Astrocyte (in vitro differentiated cells and primary cell): ENCODE measurements around the gene CHAF1A. TPM values are rescaled to one million over a fixed set of nuclear protein-coding genes. Genes with fewer than 3 reads are reported as not detected.
A peak's percentile ranks its signal among the peaks of the same experiment; 100 is the strongest.

Experiments
- DNase-seq: peaks from one replicate; pipeline ENCODE4 v3.0.0-alpha.2; 2010; ENCODE audit warnings: low read depth
- FAIRE-seq: peaks from 2 replicates; lab custom pipeline; 2011; peaks lifted over from hg19 to GRCh38; lab: Jason Lieb, UNC
- H2AFZ ChIP-seq: 2 replicates; pipeline ENCODE4 v1.6.0; 2012; ENCODE audit warnings: low read depth, low read length, inconsistent platforms
- H3K27ac ChIP-seq: 2 replicates; pipeline ENCODE4 v1.5.1; 2011; ENCODE audit warnings: low read depth, low read length, inconsistent platforms
- H3K27me3 ChIP-seq: 2 replicates; pipeline ENCODE4 v1.6.0; 2011; ENCODE audit warnings: low read length, inconsistent platforms; ENCODE audit not compliant: insufficient read depth
- H3K36me3 ChIP-seq: 2 replicates; pipeline ENCODE4 v1.5.1; 2011; ENCODE audit warnings: low read length, inconsistent platforms; ENCODE audit not compliant: insufficient read depth
- H3K4me1 ChIP-seq: 2 replicates; pipeline ENCODE4 v1.5.1; 2011; ENCODE audit warnings: low read length, inconsistent platforms; ENCODE audit not compliant: insufficient read depth
- H3K4me2 ChIP-seq: 2 replicates; pipeline ENCODE4 v1.6.0; 2012; ENCODE audit warnings: low read length, inconsistent platforms
- H3K4me3 ChIP-seq: 2 replicates; pipeline ENCODE4 v1.5.1; 2011; ENCODE audit warnings: low read depth, mild to moderate bottlenecking, low read length, inconsistent platforms; ENCODE audit not compliant: insufficient read depth
- H3K79me2 ChIP-seq: 2 replicates; pipeline ENCODE4 v1.6.0; 2012; ENCODE audit warnings: mild to moderate bottlenecking, low read length, inconsistent platforms; ENCODE audit not compliant: insufficient read depth
- H3K9ac ChIP-seq: 2 replicates; pipeline ENCODE4 v1.6.0; 2012; ENCODE audit warnings: mild to moderate bottlenecking, low read length, inconsistent platforms
- H3K9me3 ChIP-seq: 2 replicates; pipeline ENCODE4 v1.5.1; 2012; ENCODE audit warnings: low read depth, mild to moderate bottlenecking, low read length, inconsistent platforms; ENCODE audit not compliant: insufficient read depth
- H4K20me1 ChIP-seq: 2 replicates; pipeline ENCODE4 v1.6.0; 2012; ENCODE audit warnings: low read length, inconsistent platforms; ENCODE audit not compliant: insufficient read depth
- H3K27ac Mint-ChIP-seq: one replicate; pipeline ENCODE4 v1.8.0; 2021; ENCODE audit warnings: mild to moderate bottlenecking, mixed read lengths; ENCODE audit not compliant: unreplicated experiment
- H3K27me3 Mint-ChIP-seq: one replicate; pipeline ENCODE4 v1.8.0; 2021; ENCODE audit warnings: low read depth, mixed read lengths; ENCODE audit not compliant: unreplicated experiment
- H3K36me3 Mint-ChIP-seq: one replicate; pipeline ENCODE4 v1.8.0; 2021; ENCODE audit warnings: low read depth, mixed read lengths; ENCODE audit not compliant: unreplicated experiment
- H3K4me1 Mint-ChIP-seq: one replicate; pipeline ENCODE4 v1.8.0; 2021; ENCODE audit warnings: low read depth, mixed read lengths; ENCODE audit not compliant: unreplicated experiment
- H3K4me3 Mint-ChIP-seq: one replicate; pipeline ENCODE4 v1.8.0; 2021; ENCODE audit warnings: mild to moderate bottlenecking, moderate library complexity, mixed read lengths; ENCODE audit not compliant: unreplicated experiment
- H3K9me3 Mint-ChIP-seq: one replicate; pipeline ENCODE4 v1.8.0; 2021; ENCODE audit warnings: mild to moderate bottlenecking, mixed read lengths; ENCODE audit not compliant: unreplicated experiment
- CTCF ChIP-seq: IDR thresholded peaks from 2 replicates; pipeline ENCODE4 v1.5.1; 2011; ENCODE audit warnings: low read depth, mild to moderate bottlenecking, inconsistent platforms, low read length, moderate library complexity; ENCODE audit not compliant: insufficient read depth
- EZH2 ChIP-seq: IDR thresholded peaks from 2 replicates; pipeline ENCODE4 v1.6.1; 2012; ENCODE audit warnings: mild to moderate bottlenecking, low read length, inconsistent platforms; ENCODE audit not compliant: insufficient read depth
- total RNA-seq: library from RNA; stranded (reverse); gene quantifications from 2 replicates; pipeline ENCODE4 v1.2.1, GENCODE V29; 2021

The CHAF1A gene
- total RNA-seq, 1 donor from 2014 or later: 8.5 TPM

- no peak overlapping the region for H3K4me3 ChIP-seq
- H3K9me3 ChIP-seq: no peaks in the 10 kb centered on the region
- H3K9me3 Mint-ChIP-seq: no peaks in the 10 kb centered on the region
- H3K36me3 ChIP-seq: peaks cover 10% of the 10 kb centered on the region
- no peak overlapping the region for H2AFZ ChIP-seq
- peaks cover 21% of the 10 kb centered on the region for H3K4me1 ChIP-seq
- no peak overlapping the region for H3K9ac ChIP-seq
- no peaks in the 10 kb centered on the region for H3K27me3 ChIP-seq
- no peak overlapping the region for H3K4me2 ChIP-seq
- peaks cover 9% of the 10 kb centered on the region for H3K36me3 Mint-ChIP-seq
- no peak for TF ChIP-seq EZH2
- no peak for TF ChIP-seq CTCF
- no peak overlapping the region for H3K27ac Mint-ChIP-seq
- peaks cover 15% of the 10 kb centered on the region for H3K4me1 Mint-ChIP-seq
- H3K27ac ChIP-seq: no peak overlapping the region
- FAIRE-seq (no peak), DNase-seq (no peak)
- peaks cover 41% of the 10 kb centered on the region for H4K20me1 ChIP-seq
- H3K79me2 ChIP-seq: peaks cover 37% of the 10 kb centered on the region
- no peak overlapping the region for H3K4me3 Mint-ChIP-seq
- no peaks in the 10 kb centered on the region for H3K27me3 Mint-ChIP-seq
These were observed 51.1 kb downstream of the CHAF1A start for GRCh38 chr19:4453232-4454179.

DNA sequence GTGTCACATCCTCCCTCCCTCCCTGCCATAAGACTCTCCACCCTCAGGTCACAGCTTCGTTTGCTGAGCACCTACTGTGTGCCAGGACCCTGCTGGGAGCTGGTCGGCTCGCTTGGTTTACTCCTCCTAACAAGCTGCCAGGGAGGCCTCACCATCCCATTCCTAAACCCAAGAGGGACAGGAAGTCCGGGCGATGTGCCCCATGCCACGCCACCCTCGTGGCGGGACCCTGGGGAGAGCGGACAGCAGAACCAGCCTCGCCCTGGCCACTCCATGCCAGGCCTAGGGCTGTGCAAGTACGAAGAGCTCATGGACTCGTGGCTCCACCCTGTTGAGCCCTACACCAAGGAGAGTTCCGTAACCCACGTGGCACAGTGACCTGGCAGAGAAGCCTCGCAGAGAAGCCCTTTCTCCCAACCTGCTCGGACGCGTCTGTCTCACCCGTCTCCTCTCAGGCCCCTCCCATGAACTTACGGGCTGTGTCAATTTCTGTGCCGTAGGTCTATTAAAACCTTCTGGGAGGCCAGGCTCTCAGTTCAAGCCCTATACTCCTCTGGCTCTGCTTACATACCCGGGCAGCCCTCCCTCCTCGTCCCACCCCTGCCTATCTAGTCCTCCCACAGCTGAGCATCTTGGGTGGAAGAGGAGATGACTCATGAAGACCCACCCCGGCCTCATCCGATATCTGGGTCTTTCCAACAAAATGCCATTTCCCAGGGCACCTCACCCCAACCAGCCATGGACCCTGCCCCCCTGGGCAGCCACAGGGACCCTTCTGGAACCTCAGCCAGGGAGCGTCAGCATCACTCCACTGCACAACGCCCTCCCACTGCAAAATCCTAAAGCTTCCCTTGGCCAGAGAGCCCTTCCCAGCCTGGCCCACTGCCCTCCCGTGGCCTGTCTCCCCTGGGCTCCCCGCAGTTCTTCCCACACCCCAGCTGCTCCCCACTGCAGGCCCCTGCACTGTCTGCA is 52.6 kb downstream of the CHAF1A start:
- DNase-seq (no peak), FAIRE-seq (no peak)
- no peak for TF ChIP-seq CTCF
- TF ChIP-seq EZH2: no peak
- H3K4me1 Mint-ChIP-seq: peaks cover 15% of the 10 kb centered on the region
- H3K36me3 Mint-ChIP-seq: peaks cover 2% of the 10 kb centered on the region
- peak overlapping the region; percentile 98 for H3K4me2 ChIP-seq
- H3K79me2 ChIP-seq: peaks cover 33% of the 10 kb centered on the region
- peaks cover 7% of the 10 kb centered on the region for H3K36me3 ChIP-seq
- H3K9ac ChIP-seq: peak overlapping the region; percentile 97
- H3K27ac ChIP-seq: peak overlapping the region; percentile 38
- H2AFZ ChIP-seq: no peak overlapping the region
- no peaks in the 10 kb centered on the region for H3K9me3 Mint-ChIP-seq
- H3K27me3 Mint-ChIP-seq: no peaks in the 10 kb centered on the region
- peaks cover 28% of the 10 kb centered on the region for H4K20me1 ChIP-seq
- H3K4me1 ChIP-seq: peaks cover 21% of the 10 kb centered on the region
- H3K4me3 Mint-ChIP-seq: peak overlapping the region; percentile 62
- H3K27me3 ChIP-seq: no peaks in the 10 kb centered on the region
- no peaks in the 10 kb centered on the region for H3K9me3 ChIP-seq
- peak overlapping the region; percentile 72 for H3K27ac Mint-ChIP-seq
- peak overlapping the region; percentile 90 for H3K4me3 ChIP-seq
